ENCODE results near the gene ACOXL.

DNA sequence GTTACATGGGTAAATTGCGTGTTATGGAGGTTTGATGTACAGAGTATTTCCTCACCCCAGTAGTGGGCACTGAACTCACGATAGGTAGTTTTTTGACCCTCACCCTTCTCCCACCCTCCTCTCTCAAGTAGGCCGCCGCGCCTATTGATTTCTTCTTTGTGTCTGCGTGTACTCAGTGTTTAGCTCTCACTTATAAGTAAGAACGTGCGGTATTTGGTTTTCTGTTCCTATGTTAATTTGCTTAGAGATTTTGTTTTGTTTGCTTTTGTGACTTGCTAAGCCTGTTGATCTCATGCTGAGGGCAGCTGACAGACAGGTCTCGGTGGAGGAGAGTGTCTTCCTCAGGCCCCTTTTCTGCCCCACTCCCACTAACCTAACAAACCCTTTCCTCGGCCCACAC, 36.2 kb downstream of the ACOXL start:
- TF ChIP-seq, protein P1, sequence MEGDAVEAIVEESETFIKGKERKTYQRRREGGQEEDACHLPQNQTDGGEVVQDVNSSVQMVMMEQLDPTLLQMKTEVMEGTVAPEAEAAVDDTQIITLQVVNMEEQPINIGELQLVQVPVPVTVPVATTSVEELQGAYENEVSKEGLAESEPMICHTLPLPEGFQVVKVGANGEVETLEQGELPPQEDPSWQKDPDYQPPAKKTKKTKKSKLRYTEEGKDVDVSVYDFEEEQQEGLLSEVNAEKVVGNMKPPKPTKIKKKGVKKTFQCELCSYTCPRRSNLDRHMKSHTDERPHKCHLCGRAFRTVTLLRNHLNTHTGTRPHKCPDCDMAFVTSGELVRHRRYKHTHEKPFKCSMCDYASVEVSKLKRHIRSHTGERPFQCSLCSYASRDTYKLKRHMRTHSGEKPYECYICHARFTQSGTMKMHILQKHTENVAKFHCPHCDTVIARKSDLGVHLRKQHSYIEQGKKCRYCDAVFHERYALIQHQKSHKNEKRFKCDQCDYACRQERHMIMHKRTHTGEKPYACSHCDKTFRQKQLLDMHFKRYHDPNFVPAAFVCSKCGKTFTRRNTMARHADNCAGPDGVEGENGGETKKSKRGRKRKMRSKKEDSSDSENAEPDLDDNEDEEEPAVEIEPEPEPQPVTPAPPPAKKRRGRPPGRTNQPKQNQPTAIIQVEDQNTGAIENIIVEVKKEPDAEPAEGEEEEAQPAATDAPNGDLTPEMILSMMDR (IDR thresholded peaks at IDR 0.05), result no peak
- TF ChIP-seq POLR2A (IDR thresholded peaks at IDR 0.05), result no peak
